Measurements from ENCODE around the gene WDFY2. TPM values are rescaled to one million over a fixed set of nuclear protein-coding genes. Genes with fewer than 3 reads are reported as not detected.
A peak's percentile ranks its signal among the peaks of the same experiment; 100 is the strongest.

WDFY2 gene
- total and polyA plus RNA-seq, 2 of the 13 experiments (the other 11 are each of a cell fraction or from before 2014, with no cell fraction given) = 22.6 to 27.0 TPM

DNA sequence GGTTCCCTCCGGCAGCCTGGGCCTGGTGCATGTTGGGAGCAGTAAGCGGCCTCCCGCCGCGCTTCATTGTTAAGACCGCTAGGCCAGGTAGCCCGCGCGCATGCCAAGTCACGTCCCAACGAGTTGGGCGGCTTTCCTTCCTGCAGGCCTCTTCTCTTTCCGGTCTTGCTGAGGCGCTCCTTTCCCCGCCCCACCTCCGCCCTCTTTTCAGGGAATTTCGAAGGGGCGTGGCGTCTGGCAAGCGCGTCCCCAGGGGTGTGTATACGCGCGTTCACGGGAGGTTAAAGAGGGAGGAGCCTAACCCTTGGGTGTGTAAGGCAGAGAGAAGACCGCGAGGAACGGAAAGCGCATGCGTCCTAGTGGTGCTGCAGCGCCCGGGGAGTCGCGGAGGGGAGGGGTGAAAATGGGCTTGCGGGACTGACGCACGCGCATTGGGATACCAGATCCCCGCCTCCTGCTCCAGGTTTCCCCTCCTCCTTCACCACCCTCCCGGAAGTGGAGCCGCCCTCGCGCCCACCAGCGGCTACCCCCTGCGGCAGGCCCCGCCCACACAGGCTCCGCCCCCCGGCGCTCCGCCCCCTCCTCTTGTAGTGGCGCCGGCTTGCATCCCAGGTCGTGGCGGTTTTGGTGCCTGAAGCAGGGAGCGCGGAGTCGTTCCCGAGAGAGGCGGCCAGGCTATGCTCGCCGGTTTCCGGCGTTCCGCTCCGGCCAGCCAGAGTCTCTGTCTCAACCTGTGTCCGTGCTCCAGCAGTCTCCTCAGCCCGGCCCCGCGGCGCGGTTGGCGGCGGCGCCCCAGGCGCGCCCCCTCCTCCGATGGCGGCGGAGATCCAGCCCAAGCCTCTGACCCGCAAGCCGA is at the start of gene WDFY2 (continued):
- TF ChIP-seq, protein P1, sequence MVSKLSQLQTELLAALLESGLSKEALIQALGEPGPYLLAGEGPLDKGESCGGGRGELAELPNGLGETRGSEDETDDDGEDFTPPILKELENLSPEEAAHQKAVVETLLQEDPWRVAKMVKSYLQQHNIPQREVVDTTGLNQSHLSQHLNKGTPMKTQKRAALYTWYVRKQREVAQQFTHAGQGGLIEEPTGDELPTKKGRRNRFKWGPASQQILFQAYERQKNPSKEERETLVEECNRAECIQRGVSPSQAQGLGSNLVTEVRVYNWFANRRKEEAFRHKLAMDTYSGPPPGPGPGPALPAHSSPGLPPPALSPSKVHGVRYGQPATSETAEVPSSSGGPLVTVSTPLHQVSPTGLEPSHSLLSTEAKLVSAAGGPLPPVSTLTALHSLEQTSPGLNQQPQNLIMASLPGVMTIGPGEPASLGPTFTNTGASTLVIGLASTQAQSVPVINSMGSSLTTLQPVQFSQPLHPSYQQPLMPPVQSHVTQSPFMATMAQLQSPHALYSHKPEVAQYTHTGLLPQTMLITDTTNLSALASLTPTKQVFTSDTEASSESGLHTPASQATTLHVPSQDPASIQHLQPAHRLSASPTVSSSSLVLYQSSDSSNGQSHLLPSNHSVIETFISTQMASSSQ (IDR thresholded peaks at IDR 0.05; ENCODE audit: low read depth) = no peak
- TF ChIP-seq, protein P1 (CRISPR knock-in tag; IDR thresholded peaks at IDR 0.05; ENCODE audit: borderline replicate concordance) = peak; percentile 64; the same call in 1 of the 2 replicates
- TF ChIP-seq ZNF543 (CRISPR knock-in tag; IDR thresholded peaks at IDR 0.05) (peak; percentile 86), ZNF577 (CRISPR knock-in tag; IDR thresholded peaks at IDR 0.05; ENCODE audit: borderline replicate concordance, low read depth) (no peak), NPAS2 (CRISPR knock-in tag; IDR thresholded peaks at IDR 0.05; ENCODE audit: borderline replicate concordance) (no peak), EEA1 (CRISPR knock-in tag; IDR thresholded peaks at IDR 0.05; ENCODE audit: borderline replicate concordance) (no peak; the same call in 1 of the 2 replicates), ZNF331 (CRISPR knock-in tag; IDR thresholded peaks at IDR 0.05) (peak; percentile 55; the same call in 1 of the 2 replicates), ZC3H4 (CRISPR knock-in tag; IDR thresholded peaks at IDR 0.05; ENCODE audit: borderline replicate concordance) (no peak), MED1 (CRISPR knock-in tag; IDR thresholded peaks at IDR 0.05) (peak; percentile 77), ZNF3 (CRISPR knock-in tag; IDR thresholded peaks at IDR 0.05) (no peak), JUN (CRISPR knock-in tag; IDR thresholded peaks at IDR 0.05) (0 out of 2 replicates have a peak, but pooled peaks have one; percentile 57), ZNF672 (CRISPR knock-in tag; IDR thresholded peaks at IDR 0.05) (no peak), ZNF329 (CRISPR knock-in tag; IDR thresholded peaks at IDR 0.05; ENCODE audit: low read depth) (0 out of 2 replicates have a peak, but pooled peaks have one; percentile 20)
- TF ChIP-seq, protein P2, sequence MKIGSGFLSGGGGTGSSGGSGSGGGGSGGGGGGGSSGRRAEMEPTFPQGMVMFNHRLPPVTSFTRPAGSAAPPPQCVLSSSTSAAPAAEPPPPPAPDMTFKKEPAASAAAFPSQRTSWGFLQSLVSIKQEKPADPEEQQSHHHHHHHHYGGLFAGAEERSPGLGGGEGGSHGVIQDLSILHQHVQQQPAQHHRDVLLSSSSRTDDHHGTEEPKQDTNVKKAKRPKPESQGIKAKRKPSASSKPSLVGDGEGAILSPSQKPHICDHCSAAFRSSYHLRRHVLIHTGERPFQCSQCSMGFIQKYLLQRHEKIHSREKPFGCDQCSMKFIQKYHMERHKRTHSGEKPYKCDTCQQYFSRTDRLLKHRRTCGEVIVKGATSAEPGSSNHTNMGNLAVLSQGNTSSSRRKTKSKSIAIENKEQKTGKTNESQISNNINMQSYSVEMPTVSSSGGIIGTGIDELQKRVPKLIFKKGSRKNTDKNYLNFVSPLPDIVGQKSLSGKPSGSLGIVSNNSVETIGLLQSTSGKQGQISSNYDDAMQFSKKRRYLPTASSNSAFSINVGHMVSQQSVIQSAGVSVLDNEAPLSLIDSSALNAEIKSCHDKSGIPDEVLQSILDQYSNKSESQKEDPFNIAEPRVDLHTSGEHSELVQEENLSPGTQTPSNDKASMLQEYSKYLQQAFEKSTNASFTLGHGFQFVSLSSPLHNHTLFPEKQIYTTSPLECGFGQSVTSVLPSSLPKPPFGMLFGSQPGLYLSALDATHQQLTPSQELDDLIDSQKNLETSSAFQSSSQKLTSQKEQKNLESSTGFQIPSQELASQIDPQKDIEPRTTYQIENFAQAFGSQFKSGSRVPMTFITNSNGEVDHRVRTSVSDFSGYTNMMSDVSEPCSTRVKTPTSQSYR (CRISPR knock-in tag; IDR thresholded peaks at IDR 0.05; ENCODE audit: borderline replicate concordance) = peak; percentile 50; the same call in 1 of the 2 replicates
- TF ChIP-seq, protein P3, sequence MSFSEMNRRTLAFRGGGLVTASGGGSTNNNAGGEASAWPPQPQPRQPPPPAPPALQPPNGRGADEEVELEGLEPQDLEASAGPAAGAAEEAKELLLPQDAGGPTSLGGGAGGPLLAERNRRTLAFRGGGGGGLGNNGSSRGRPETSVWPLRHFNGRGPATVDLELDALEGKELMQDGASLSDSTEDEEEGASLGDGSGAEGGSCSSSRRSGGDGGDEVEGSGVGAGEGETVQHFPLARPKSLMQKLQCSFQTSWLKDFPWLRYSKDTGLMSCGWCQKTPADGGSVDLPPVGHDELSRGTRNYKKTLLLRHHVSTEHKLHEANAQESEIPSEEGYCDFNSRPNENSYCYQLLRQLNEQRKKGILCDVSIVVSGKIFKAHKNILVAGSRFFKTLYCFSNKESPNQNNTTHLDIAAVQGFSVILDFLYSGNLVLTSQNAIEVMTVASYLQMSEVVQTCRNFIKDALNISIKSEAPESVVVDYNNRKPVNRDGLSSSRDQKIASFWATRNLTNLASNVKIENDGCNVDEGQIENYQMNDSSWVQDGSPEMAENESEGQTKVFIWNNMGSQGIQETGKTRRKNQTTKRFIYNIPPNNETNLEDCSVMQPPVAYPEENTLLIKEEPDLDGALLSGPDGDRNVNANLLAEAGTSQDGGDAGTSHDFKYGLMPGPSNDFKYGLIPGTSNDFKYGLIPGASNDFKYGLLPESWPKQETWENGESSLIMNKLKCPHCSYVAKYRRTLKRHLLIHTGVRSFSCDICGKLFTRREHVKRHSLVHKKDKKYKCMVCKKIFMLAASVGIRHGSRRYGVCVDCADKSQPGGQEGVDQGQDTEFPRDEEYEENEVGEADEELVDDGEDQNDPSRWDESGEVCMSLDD (CRISPR knock-in tag; IDR thresholded peaks at IDR 0.05; ENCODE audit: borderline replicate concordance) = 0 out of 2 replicates have a peak, but pooled peaks have one; percentile 13
- TF ChIP-seq, protein P4, sequence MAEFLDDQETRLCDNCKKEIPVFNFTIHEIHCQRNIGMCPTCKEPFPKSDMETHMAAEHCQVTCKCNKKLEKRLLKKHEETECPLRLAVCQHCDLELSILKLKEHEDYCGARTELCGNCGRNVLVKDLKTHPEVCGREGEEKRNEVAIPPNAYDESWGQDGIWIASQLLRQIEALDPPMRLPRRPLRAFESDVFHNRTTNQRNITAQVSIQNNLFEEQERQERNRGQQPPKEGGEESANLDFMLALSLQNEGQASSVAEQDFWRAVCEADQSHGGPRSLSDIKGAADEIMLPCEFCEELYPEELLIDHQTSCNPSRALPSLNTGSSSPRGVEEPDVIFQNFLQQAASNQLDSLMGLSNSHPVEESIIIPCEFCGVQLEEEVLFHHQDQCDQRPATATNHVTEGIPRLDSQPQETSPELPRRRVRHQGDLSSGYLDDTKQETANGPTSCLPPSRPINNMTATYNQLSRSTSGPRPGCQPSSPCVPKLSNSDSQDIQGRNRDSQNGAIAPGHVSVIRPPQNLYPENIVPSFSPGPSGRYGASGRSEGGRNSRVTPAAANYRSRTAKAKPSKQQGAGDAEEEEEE (CRISPR knock-in tag; IDR thresholded peaks at IDR 0.05; ENCODE audit: borderline replicate concordance) = no peak; the same call in 1 of the 2 replicates

All from HepG2 (cell line).